NCI-H774 (cell line): Measurements from ENCODE around the gene ST7.

Experiments used
- DNase-seq: peaks from one replicate; lab custom pipeline; 2025; lab: John Stamatoyannopoulos, UW

The ST7 gene

GRCh38 chr7:117273814-117274225 lies 320.5 kb downstream of the ST7 start:
- DNase-seq, result no peak

DNA sequence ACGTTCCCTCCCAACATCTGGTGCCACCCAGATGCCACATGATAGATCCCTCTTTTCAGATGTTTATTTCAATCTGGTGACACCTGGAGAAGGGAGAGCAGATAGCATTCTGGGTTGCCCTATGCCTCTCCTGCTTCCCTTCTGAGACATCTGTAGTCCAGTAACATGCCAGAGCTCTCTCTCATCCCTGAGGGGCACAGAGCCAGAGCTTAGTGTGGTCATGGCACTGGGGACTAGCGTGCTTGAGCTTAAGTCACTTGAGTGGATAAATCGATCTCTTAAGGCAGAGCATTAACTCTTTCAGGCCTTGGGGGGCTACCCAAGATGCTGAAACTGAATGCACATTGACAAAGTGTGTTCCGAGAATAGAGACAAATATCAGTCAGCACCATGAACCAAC lies 321.6 kb downstream of the ST7 start:
- DNase-seq, result no peak

GRCh38 chr7:117277576-117277975 lies 324.3 kb downstream of the ST7 start:
- DNase-seq, result no peak

- DNase-seq, result no peak
Observed at GRCh38 chr7:117278040-117278439, 324.7 kb downstream of the ST7 start.

DNA sequence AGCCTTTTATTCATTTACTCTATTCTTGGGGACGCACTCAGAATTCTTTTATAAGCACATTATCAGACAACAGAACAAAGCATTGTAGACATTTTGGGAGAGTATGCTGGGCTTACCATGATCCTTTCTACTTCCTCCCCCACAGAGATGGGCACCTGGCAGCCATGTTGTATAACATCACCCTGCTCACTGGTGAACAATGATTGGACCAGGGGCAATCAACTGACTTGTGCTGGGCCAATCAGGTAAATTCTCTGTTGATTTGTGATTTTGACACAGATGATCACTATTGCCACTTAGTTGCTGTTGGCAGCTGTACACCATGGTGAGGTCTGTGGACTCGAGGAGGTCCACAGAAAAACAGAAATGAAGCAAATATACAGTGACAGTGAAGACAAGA lies 325.9 kb downstream of the ST7 start:
- no peak for DNase-seq
